ENCODE results near the gene ARHGAP44. TPM values are rescaled to one million over a fixed set of nuclear protein-coding genes. Genes with fewer than 3 reads are reported as not detected.

Gene ARHGAP44
- polyA plus RNA-seq, 1 donor (not counting 4 experiments of a cell fraction or from before 2014, with no cell fraction given), result 2.2 TPM

DNA sequence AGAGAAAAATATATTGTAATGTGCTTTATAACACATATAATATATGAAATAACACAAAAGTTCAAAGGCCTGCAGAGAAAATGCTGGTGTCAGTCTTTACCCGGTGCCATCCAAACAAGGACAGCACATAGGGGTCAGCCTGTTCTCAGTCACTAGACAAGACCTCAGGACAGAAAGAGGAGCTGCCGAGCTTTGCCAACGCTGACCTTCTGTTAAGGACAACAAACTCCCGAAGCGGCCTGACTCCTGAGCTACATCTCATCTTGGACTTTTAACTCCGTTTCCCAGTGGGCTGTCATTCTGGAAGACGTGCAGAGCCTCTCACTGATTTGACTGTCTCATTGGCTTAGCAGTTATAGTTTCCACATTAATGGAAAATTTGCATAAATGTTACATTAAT lies 221.7 kb downstream of the ARHGAP44 start:
- FAIRE-seq (no peak), DNase-seq (ENCODE audit: low read depth, low spot score) (no peak)
- no peak for TF ChIP-seq EZH2 (IDR thresholded peaks at IDR 0.05; ENCODE audit: low read length)
- TF ChIP-seq, protein P1, sequence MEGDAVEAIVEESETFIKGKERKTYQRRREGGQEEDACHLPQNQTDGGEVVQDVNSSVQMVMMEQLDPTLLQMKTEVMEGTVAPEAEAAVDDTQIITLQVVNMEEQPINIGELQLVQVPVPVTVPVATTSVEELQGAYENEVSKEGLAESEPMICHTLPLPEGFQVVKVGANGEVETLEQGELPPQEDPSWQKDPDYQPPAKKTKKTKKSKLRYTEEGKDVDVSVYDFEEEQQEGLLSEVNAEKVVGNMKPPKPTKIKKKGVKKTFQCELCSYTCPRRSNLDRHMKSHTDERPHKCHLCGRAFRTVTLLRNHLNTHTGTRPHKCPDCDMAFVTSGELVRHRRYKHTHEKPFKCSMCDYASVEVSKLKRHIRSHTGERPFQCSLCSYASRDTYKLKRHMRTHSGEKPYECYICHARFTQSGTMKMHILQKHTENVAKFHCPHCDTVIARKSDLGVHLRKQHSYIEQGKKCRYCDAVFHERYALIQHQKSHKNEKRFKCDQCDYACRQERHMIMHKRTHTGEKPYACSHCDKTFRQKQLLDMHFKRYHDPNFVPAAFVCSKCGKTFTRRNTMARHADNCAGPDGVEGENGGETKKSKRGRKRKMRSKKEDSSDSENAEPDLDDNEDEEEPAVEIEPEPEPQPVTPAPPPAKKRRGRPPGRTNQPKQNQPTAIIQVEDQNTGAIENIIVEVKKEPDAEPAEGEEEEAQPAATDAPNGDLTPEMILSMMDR (optimal IDR thresholded peaks at IDR 0.05 in 1 of 3, IDR thresholded peaks at IDR 0.05 in 1 of 3, conservative IDR thresholded peaks at IDR 0.05 in 1 of 3; ENCODE audit: extremely low read depth in 1 of 3, insufficient read depth in 2 of 3, low read length in 3 of 3), result no peak

DNA sequence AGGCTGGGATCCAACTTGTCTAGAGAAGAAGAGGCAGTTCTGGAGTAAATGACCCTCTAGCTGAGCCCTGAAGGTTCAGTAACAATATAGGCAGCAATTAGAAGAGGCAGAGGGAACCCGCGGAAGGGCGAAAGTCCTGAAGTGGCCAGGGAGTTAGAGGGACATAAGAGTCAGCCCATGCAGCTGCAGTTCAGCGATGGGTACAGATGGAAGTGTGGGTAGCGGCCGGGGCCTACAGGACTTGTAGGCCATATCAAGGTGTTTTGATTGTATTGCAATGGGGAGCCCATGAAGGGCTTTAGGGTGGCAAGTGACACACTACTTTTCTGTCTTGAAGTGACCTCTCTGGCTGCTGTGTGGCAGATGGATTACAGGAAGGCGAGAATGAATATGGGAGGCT lies 225.5 kb downstream of the ARHGAP44 start:
- no peaks in the 10 kb centered on the region for H3K9me1 ChIP-seq (ENCODE audit: control insufficient read depth, extremely low read depth, insufficient read depth, low read length)
- no peaks in the 10 kb centered on the region for H3K9me3 ChIP-seq (ENCODE audit: control insufficient read depth, low read depth, low read length)
- H4K20me1 ChIP-seq (ENCODE audit: control insufficient read depth, extremely low read depth, insufficient read depth, low read length), result no peaks in the 10 kb centered on the region
- H3K4me2 ChIP-seq (ENCODE audit: control insufficient read depth, extremely low read depth, insufficient read depth, low read depth, low read length), result no peak overlapping the region
- TF ChIP-seq EZH2 (IDR thresholded peaks at IDR 0.05; ENCODE audit: low read length), result no peak
- TF ChIP-seq, protein P1 (optimal IDR thresholded peaks at IDR 0.05 in 1 of 3, IDR thresholded peaks at IDR 0.05 in 1 of 3, conservative IDR thresholded peaks at IDR 0.05 in 1 of 3; ENCODE audit: extremely low read depth in 1 of 3, insufficient read depth in 2 of 3, low read length in 3 of 3), result no peak
- peaks cover 30% of the 10 kb centered on the region for H3K79me2 ChIP-seq (ENCODE audit: control insufficient read depth, insufficient read depth, low read length)
- H3K36me3 ChIP-seq (ENCODE audit: control insufficient read depth in 2 of 2, extremely low read depth in 1 of 2, insufficient read depth in 2 of 2, low read length in 2 of 2), result peaks cover 40 to 42% of the 10 kb centered on the region in 2 experiments
- no peak overlapping the region for H2AFZ ChIP-seq (ENCODE audit: control insufficient read depth, low read length)
- no peak overlapping the region for H3K27ac ChIP-seq (ENCODE audit: control insufficient read depth, insufficient read depth, low read length)
- no peaks in the 10 kb centered on the region for H3K27me3 ChIP-seq (ENCODE audit: control insufficient read depth, extremely low read depth, insufficient read depth, low read length)
- no peak overlapping the region for H3K9ac ChIP-seq (ENCODE audit: control insufficient read depth, extremely low read depth, insufficient read depth, low read length)
- FAIRE-seq, result no peak
- dilution Hi-C loops (cut with MboI; ENCODE audit: extremely low pct_ligation_motif_present, low sequenced_read_pairs), result no loop called here
- H3K4me1 ChIP-seq (ENCODE audit: control insufficient read depth, extremely low read depth, insufficient read depth, low read length), result peaks cover 6% of the 10 kb centered on the region
- DNase-seq (ENCODE audit: low read depth, low spot score), result no peak
- H3K4me3 ChIP-seq (ENCODE audit: control insufficient read depth in 2 of 3, extremely low read depth in 1 of 3, insufficient read depth in 2 of 3, low read depth in 1 of 3, low read length in 3 of 3), result no peak overlapping the region

More for the DNA sequence above, 221.7 kb downstream of the ARHGAP44 start:
- no peak overlapping the region for H3K4me3 ChIP-seq (ENCODE audit: control insufficient read depth in 2 of 3, extremely low read depth in 1 of 3, insufficient read depth in 2 of 3, low read depth in 1 of 3, low read length in 3 of 3)
- dilution Hi-C loops (cut with MboI; ENCODE audit: extremely low pct_ligation_motif_present, low sequenced_read_pairs), result no loop called here
- no peaks in the 10 kb centered on the region for H3K27me3 ChIP-seq (ENCODE audit: control insufficient read depth, extremely low read depth, insufficient read depth, low read length)
- H3K4me2 ChIP-seq (ENCODE audit: control insufficient read depth, extremely low read depth, insufficient read depth, low read depth, low read length), result no peak overlapping the region
- H3K4me1 ChIP-seq (ENCODE audit: control insufficient read depth, extremely low read depth, insufficient read depth, low read length), result peaks cover 1% of the 10 kb centered on the region
- no peak overlapping the region for H3K27ac ChIP-seq (ENCODE audit: control insufficient read depth, insufficient read depth, low read length)
- no peak overlapping the region for H3K9ac ChIP-seq (ENCODE audit: control insufficient read depth, extremely low read depth, insufficient read depth, low read length)
- H4K20me1 ChIP-seq (ENCODE audit: control insufficient read depth, extremely low read depth, insufficient read depth, low read length), result no peaks in the 10 kb centered on the region
- H3K9me3 ChIP-seq (ENCODE audit: control insufficient read depth, low read depth, low read length), result no peaks in the 10 kb centered on the region
- no peak overlapping the region for H2AFZ ChIP-seq (ENCODE audit: control insufficient read depth, low read length)
- peaks cover 16% of the 10 kb centered on the region for H3K79me2 ChIP-seq (ENCODE audit: control insufficient read depth, insufficient read depth, low read length)
- H3K36me3 ChIP-seq (ENCODE audit: control insufficient read depth in 2 of 2, extremely low read depth in 1 of 2, insufficient read depth in 2 of 2, low read length in 2 of 2), result peaks cover 43 to 47% of the 10 kb centered on the region in 2 experiments
- H3K9me1 ChIP-seq (ENCODE audit: control insufficient read depth, extremely low read depth, insufficient read depth, low read length), result no peaks in the 10 kb centered on the region
